Measurements from ENCODE around the gene ELN.

DNA sequence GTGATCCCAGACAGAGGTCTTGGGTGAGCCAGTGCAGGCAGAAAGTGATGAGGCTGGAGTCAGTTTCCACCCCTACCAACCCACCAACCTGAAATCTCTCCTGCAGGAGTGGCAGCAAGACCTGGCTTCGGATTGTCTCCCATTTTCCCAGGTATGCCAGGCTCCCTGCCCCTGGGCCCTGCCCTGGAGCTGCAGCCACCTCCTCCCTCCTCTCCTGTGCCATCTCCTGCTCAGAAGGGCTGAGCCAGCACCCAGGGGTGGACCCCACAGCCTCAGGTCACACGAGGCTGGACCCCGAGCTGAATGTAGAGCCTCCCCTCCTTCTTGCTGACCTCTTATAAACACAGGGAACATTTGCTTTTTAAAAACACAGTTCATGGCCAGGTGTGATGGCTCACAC is 38.7 kb downstream of the ELN start:
- TF ChIP-seq, protein P1, sequence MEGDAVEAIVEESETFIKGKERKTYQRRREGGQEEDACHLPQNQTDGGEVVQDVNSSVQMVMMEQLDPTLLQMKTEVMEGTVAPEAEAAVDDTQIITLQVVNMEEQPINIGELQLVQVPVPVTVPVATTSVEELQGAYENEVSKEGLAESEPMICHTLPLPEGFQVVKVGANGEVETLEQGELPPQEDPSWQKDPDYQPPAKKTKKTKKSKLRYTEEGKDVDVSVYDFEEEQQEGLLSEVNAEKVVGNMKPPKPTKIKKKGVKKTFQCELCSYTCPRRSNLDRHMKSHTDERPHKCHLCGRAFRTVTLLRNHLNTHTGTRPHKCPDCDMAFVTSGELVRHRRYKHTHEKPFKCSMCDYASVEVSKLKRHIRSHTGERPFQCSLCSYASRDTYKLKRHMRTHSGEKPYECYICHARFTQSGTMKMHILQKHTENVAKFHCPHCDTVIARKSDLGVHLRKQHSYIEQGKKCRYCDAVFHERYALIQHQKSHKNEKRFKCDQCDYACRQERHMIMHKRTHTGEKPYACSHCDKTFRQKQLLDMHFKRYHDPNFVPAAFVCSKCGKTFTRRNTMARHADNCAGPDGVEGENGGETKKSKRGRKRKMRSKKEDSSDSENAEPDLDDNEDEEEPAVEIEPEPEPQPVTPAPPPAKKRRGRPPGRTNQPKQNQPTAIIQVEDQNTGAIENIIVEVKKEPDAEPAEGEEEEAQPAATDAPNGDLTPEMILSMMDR (IDR thresholded peaks at IDR 0.05), result no peak
- no peak for TF ChIP-seq POLR2A (IDR thresholded peaks at IDR 0.05)
